GM18870 (cell line): ENCODE data around the gene STEAP4.

Experiments used
- ATAC-seq: cut with Tn5 transposase; IDR thresholded peaks from one replicate; pipeline ENCODE4 v1.9.1; 2021; ENCODE audit warnings: moderate library complexity; ENCODE audit not compliant: unreplicated experiment

STEAP4 gene

DNA sequence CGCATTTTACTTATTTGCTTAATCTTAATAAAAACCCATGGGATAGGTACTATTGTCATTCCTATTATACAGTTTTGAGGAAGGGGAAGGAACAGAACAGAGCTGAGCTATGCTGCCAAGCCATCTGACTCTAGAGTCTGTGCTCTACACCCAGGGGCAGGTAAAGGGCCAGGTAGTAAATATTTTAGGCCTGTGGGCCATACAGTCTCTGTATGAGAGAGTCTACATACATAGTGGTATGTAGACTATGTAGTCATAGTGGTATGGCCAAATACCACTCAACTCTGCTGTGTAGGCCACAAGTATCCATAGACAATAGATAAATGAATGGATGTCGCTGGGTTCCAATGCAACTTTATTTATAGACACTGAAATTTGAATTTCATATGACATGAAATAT, 83.4 kb downstream of the STEAP4 start:
- no peak for ATAC-seq
